Fibroblast of the conjunctiva (primary cell): Measurements from ENCODE around the gene ZNF701.
"Not testable (repeated sequence)": the region's sequence is repeated elsewhere in the genome, so short reads cannot be mapped to it uniquely, and the experiment has no call there.

Source experiments
- DNase-seq: peaks from one replicate; pipeline ENCODE4 v3.0.0-alpha.2; 2010; ENCODE audit warnings: low read depth

The ZNF701 gene

GRCh38 chr19:52570000-52570861 lies at the start of gene ZNF701:
ZNF701 (plus strand) TSS chr19:52570287; CDS start chr19:52574148, 3,861 bp downstream.
- DNase-seq = peak; percentile 82

DNA sequence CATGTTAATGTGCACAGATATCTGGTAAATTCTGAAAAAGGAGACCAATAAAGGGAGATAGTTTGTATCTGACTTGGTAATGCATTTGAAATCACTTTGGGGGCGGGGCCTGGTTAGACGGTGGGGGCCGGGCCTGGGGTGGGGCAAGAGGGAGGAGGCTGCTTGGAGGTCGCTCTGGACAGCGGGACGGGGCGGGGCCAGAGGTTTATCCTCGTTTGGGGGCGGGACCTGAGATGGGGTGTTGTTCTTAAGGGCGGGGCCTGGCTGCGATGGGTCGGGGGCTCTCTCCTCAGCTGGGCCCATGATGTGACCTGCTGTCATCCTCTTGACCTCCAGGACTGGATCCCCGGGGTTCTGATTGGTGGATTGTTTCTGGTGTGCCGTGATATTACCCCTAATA lies 47.5 kb upstream of the ZNF701 start:
- DNase-seq = no peak

- DNase-seq = no peak
Observed at GRCh38 chr19:52524086-52524485, 46.0 kb upstream of the ZNF701 start.

GRCh38 chr19:52527134-52527955 lies 42.7 kb upstream of the ZNF701 start, which contains the start of gene ZNF808:
ZNF808 (plus strand) TSS chr19:52527668; CDS start chr19:52543285, 15,617 bp downstream.
- DNase-seq = peak; percentile 70

DNA sequence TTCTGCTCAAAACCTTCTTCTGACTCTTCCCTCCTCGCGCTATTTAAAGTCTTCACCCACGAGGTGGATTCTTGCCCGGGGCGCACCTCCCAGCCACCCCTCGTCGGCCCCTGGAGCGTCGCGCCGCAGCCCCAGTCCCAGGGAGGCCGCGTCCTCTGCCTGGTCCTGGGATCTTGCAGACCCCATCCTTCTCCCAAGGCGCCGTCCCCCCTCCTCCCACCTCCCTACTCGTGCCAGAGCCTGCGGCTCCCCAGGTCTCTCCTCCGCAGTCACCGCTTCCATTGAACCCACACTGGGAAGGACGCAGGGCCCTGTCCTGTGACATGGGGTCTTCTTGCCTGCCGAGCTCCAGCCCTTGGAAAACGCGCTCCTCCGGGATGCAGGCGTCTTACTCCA lies 42.1 kb upstream of the ZNF701 start:
- DNase-seq = no peak

- DNase-seq = no peak
Observed at GRCh38 chr19:52532480-52532879, 37.6 kb upstream of the ZNF701 start.

GRCh38 chr19:52533901-52534300 lies 36.2 kb upstream of the ZNF701 start:
- no peak for DNase-seq

- not testable (repeated sequence) for DNase-seq
Observed at GRCh38 chr19:52535385-52535770, 34.7 kb upstream of the ZNF701 start.

GRCh38 chr19:52535771-52536447 lies 34.2 kb upstream of the ZNF701 start:
- peak; percentile 38 for DNase-seq

DNA sequence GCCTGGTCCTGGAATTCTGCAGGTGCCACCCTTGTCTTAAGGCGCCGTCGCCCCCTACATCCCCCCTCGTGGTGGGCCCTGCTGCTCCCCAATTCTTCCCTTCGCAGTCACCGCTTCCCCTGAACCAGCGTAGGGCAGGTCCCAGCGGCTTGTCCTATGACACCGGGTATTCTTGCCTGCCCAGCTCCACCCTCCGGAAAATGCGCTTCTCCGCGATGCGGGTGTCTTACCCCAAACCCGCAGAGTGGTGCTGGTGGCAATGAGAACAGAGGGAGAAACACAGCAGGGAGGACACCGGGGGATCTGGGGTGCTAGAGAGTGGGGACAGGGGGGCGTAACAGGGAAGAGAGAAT lies 33.7 kb upstream of the ZNF701 start:
- no peak for DNase-seq

GRCh38 chr19:52538815-52539214 lies 31.3 kb upstream of the ZNF701 start:
- not testable (repeated sequence) for DNase-seq

- not testable (repeated sequence) for DNase-seq
Observed at GRCh38 chr19:52541176-52541575, 28.9 kb upstream of the ZNF701 start.

DNA sequence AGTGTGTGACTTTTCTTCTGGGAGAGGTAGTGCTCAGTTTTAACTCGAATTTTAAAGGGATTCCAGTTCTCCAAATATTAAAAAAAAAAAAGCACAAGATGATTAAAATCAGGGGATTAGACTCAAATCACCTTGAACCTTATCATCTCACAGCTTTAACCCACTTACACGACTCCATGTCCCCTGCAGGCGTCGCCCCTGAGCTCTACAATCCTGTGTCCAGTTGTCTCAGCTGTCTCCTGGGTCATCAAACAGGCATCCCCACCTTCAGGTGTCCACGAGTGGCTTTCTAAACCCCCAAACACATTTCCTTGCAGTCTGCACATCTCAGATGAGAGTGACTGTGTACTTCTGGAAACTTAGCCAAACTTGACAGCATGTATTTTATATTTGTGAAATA lies 28.5 kb upstream of the ZNF701 start:
- DNase-seq = no peak

DNA sequence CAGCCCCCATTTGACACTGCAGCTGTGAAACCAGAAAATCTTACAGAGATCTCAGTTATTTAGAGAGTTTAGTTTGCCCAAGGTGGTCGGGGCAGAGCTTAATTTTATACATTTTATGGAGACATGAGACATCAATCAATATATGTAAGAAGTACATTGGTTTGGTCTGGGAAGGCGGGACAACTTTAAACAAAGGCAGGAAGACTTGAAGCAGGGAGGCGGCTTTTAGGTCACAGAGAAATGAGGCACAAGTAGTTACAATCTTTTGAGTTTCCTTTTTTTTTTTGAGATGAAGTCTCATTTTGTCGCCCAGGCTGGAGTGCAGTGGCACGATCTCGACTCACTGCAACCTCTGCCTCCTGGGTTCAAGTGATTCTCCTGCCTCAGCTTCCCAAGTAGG lies 27.5 kb upstream of the ZNF701 start:
- DNase-seq = not testable (repeated sequence)

DNA sequence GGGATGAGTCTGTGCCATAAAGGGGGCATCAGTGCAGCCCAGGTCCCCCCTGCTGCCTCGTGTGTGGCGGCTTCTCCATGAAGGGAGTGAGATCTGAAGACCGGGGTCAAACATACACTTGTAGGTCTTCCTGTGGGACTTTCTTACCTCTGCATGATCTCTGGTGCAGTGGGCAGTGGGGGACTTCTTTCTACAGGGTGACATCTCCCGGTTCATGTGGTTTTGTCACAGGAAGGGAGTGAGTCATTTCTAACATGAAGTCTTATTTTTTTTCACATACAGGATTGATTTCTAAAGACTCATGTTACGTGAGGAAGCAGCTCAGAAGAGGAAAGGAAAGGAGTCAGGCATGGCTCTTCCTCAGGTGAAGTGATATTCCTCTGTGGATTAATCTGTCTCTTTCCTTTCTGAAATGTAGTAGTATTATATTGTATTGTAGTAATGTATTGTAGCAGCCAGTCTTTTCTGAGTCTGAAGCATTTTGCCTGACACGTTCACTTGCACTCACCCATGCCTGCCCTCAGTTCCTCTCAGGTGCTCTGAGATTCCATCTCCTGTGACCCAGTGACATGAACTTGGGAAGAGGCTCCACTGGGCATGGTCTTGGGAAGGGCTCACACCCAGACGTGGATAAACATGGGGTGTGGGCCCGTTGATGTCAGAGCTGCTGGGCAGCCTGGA lies 27.0 kb upstream of the ZNF701 start:
- no peak for DNase-seq

DNA sequence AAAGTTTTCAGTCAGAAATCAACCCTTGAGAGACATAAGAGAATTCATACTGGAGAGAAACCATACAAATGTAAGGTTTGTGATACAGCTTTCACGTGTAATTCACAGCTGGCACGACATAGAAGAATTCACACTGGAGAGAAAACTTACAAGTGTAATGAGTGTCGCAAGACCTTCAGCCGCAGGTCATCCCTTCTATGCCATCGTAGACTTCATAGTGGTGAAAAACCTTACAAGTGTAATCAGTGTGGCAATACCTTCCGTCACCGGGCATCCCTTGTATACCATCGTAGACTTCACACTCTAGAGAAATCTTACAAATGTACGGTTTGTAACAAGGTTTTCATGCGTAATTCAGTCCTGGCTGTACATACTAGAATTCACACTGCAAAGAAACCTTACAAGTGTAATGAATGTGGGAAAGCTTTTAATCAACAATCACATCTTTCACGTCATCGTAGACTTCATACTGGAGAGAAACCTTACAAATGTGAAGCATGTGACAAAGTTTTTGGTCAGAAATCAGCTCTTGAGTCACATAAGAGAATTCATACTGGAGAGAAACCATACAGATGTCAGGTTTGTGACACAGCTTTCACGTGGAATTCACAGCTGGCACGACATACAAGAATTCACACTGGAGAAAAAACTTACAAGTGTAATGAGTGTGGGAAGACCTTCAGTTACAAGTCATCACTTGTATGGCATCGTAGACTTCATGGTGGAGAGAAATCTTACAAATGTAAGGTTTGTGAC lies 15.7 kb upstream of the ZNF701 start:
- DNase-seq = no peak

DNA sequence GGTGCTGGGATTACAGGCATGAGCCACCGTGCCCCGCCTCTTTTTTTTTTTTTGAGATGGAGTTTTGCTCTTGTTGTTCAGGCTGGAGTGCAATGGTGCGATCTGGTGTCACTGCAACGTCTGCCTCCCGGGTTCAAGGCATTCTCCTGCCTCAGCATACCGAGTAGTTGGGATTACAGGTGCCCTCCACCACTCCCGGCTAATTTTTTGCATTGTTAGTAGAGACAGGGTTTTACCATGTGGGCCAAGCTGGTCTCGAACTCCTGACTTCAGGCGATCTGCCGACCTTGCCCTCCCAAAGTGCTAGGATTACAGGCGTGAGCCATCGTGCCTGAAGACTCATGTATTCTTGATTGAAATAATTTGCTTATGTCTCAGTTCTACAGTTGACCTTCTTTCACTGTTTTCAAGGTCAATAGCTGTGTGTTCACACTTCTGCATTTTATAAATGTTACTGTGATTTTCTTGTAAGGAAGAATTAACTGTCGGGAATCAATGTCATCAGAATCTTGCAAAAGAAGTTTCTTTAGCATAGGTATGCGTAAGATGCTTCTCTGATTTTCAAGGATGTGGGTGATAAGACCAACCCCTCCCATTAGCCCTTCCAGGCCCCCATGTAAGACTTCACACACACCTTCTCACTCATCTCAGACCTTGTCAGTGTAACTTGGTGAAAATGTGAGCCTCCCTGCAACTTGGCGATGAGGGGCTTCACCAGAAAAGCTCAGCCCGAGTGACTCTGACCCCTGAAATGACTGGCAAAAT lies 12.7 kb upstream of the ZNF701 start:
- no peak for DNase-seq

GRCh38 chr19:52558732-52559445 lies 11.2 kb upstream of the ZNF701 start:
- DNase-seq = not testable (repeated sequence)

DNA sequence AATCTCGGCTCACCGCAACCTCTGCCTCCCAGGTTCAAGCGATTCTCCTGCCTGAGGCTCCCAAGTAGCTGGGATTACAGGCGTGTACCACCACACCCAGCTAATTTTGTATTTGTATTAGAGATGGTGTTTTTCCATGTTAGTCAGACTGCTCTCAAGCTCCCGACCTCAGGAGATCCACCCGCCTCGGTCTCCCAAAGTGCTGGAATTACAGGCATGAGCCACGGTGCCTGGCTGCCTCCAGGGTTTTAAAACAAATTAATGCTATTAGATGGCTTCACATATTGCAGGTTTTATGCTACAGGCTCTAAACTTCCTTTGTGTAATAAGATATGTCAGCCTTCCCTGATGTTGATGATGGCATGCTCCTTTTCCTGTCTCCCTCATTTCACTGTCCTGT lies 8.5 kb upstream of the ZNF701 start:
- DNase-seq = not testable (repeated sequence)

DNA sequence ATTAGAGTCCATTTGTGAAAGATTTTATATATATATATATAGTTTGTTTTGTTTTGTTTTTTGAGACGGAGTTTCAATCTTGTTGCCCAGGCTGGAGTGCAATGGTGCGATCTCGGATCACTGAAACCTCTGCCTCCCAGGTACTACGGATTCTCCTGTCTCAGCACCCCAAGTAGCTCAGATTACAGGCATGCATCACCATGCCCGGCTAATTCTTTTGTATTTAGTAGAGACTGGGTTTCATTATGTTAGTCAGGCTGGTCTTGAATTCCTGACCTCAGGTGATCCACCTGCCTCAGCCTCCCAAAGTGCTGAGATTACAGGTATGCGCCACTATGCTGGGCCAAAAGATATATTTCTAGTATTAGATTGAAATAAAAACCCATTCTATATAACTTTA lies 4.0 kb upstream of the ZNF701 start:
- DNase-seq = no peak
